ENCODE results near the gene OSBPL8.
"Not testable (repeated sequence)": the region's sequence is repeated elsewhere in the genome, so short reads cannot be mapped to it uniquely, and the experiment has no call there.

The OSBPL8 gene

DNA sequence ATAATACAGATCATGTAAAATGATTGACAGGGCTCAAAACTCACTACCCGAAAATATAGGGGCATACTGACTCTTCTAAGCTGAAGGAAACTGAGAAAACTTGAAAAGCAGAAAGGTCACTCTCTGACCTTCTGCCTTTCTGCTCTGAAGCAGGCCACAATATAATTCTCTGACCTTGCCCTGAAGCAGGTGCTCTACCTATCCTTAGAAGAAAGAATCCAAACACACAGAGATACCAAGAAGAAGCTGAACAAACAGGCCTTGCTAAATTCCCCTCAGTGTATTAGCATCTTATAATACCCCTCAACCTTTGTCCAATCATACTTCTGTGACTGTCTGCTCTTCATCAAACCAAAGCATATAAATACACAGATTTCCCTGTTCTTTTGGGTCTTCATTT lies 150.5 kb downstream of the OSBPL8 start:
- DNase-seq, result no peak

DNA sequence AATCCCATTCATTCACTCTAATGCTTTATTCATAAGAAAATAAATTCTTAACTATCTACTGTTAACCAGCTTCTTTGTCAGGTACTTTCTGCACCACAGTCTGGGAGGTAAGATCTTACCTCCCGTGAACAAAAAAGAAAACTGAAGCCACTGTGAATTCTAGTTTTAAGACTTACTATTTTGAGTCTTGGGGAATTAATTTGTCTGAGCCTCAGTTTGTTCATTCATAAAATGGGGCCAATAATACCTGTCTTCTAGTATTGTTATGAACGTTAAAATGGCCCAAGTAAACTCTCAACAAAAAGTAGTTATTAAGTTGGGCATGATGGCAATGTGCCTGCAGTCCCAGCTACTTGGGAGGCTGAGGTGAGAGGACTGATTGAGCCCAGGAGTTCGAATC lies 151.9 kb downstream of the OSBPL8 start:
- DNase-seq, result no peak

DNA sequence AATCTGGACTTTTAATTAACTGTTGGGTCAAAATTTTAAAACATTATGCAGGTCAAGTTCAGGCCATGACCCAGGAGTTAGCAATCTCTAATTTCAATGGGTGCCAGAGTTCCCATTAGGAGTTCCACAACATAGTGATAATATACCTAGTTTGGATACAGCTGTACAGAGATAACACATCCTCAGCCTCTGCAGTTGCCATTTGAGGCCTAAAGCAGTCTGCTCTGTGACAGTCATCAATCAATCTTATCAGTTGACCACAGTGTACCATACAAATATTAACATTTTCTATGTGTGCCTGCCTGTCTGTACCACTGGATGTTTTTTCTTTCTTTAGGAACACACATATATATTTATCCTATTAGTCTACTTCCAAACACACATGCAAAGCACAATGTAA lies 157.3 kb downstream of the OSBPL8 start:
- DNase-seq, result no peak

DNA sequence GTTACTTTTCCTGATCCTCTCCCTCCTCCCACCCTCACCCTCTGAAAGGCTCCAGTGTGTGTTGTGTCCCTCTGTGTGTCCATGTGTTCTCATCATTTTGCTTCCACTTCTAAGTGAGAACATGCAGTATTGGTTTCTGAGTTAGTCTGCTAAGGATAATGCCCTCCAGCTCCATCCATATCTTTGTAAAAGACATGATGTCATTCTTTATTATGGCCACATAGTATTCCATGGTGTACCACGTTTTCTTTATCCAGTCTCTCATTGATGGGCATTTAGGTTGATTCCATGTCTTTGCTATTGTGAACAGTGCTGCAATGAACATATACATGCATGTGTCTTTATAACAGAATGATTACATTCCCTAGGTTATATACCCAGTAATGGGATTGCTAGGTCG lies 159.4 kb downstream of the OSBPL8 start:
- no peak for DNase-seq

DNA sequence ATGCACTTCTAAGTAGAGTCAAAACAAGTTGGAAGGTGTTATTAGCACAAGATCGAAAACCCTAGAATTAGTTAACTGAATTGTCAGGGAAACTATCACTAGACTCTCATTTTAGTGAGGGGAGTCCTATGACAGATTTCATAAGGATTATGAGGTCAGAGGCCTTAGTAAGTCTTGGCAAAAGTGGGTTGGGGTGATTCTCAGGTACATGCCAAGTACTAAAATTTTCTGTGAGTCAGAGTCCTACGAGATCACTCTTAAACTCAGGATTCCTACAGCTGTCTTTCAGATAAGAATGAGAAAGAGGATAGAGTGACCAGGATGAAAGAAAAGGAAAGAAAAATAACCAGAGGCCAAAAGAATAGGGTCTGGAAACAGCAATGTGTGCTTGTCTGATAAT lies 160.5 kb downstream of the OSBPL8 start:
- no peak for DNase-seq

DNA sequence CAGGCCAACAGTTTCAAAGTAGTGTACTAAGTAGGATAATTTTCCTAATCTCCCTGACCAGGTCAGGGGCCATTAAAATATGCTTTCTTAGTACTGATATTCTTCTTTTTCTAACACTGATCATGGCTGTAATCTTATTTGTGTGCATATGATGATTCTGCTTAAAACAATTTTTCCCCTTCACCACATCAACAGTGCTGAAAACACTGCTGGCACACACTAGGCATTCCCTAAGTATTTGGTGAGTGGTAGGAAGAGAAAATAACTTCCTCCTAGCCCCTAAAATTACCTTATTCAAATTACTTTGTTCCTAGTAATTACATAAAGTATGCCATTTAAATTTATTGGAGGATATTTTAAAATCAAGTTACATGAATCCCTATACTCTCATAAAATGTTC lies 161.5 kb downstream of the OSBPL8 start:
- no peak for DNase-seq

DNA sequence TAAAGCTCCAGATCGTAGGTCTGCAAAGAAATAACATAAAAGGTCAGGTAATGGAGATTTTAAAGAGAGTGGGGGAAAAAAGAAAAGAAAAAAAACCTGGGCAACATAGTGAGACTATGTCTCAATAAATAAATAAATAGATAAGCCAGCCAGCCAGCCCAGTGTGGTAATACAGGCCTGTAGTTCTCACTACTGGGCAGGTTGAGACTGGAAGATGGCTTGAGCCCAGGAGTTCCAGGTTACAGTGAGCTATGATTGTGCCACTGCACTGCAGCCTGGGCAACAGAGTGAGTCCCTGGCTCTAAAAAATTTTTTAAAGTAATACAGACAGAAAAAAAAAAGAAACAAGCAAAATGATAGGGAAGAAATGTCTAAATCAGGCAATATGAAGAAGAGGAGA lies 168.1 kb downstream of the OSBPL8 start:
- no peak for DNase-seq

DNA sequence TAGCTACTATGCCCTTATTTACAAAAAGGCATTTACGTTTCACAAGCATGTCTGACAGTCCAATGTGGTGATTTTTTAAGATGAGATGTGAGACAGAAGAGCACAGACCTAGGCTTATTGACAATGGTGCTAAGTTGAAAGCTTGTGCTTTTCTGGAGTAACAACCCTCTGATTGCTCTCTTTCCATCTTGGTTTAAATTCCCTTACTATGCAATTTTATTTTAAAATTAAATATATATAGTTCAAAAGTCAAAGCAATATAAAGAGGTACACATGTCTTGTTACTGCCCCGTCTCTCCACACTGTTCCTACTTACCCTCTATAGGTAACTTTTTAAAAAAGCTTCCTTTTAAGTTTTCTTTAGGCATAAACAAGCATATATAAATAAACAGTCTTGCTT lies 172.0 kb downstream of the OSBPL8 start:
- no peak for DNase-seq

DNA sequence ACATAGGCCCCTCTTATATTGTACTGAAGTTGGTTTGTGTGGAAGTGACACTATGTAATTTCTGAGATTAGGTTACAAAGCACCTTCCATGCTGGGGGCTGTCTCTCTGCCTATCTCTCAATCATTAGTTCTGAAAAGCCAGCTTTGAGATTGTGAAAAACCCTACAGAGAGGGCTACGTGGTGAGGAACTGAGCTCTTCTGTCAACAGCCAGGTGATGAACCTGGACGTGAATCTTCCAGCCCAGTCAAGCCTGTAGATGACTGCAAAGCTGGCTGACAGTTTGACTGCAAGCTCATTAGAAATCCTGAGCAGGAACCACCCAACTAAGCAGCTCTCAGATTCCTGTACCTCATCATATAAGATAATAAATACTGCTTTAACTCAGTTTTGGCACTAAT lies 175.0 kb downstream of the OSBPL8 start:
- no peak for DNase-seq

DNA sequence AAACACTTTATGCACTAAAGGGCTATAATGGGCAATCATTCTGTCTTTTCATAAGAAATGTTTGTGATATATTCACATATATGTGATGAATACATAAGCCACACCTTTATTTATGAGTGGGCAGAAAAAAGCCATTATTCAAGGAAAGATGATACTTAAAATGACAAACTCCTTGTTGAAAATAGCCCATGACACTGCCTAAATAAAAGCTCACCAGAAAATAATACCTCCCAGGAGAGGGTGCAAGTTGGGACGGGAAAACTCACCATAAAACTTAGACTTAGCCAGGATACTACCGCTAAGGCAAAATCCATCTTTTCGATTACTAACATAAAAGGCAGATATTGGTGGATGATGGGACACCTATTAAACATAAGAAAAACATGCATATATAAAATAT lies 175.6 kb downstream of the OSBPL8 start:
- no peak for DNase-seq

DNA sequence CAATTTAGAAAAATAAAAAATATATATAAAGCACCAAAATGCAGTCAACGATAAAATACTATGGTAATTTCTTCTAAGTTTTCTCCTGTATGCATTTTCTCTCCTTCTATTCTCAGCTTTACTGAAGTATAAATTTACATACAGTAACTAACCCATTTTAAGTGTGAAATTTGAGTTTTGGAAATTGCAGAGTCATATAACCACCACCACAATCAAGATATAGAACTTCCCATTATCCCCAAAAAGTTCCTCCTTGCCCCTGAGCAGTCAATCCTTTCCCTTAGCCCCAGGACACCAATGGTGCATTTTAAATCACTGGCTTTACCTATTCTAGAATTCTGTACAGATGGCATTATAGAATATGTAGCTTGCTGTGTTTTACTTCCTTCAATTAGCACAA lies 180.3 kb downstream of the OSBPL8 start:
- no peak for DNase-seq

DNA sequence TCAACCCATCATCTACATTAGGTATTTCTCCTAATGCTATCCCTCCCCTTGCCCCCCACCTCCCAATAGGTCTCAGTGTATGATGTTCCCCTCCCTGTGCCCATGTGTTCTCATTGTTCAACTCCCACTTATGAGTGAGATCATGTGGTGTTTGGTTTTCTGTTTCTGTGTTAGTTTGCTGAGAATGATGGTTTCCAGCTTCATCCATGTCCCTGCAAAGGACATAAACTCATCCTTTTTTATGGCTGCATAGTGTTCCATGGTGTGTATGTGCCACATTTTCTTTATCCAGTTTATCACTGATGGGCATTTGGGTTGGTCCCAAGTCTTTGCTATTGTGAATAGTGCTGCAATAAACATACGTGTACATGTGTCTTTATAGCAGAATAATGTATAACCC lies 182.7 kb downstream of the OSBPL8 start:
- not testable (repeated sequence) for DNase-seq

DNA sequence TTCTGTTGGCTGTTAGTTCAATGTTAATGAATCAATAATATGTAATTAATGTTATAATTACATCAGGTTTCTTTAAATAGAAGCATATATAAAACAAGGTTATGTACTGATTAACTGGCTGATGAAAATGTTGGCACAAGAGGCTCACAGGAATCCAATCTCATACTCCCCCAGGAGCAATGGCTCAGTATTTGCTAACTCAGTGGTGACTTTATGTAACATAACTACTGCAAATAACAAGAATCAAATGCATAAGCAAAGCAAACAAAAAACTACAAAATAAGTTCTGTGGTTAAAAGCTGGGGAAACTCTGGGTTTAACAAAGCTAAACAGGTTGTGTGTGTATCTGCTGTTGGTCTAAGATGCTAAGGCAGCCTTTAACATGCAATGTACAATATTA lies 183.6 kb downstream of the OSBPL8 start:
- no peak for DNase-seq

DNA sequence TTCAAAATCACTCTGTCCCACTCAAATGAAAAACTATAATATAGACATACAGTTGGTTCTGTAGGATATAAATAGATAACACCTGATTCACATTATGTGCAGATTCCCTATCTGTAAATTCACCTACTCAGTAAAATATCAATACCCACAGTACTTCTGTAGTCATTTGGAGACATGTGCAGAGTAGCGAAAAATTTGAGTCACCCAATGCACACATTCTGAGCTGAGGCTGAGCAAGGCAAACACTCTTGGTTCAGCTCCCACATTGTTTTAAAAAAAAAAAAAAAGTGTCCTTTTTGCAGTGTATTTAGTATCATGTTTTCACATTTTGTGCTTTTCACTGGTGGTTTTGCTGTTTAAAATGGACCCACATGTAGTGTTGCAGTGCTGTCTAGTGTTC lies 184.1 kb downstream of the OSBPL8 start:
- DNase-seq, result no peak

DNA sequence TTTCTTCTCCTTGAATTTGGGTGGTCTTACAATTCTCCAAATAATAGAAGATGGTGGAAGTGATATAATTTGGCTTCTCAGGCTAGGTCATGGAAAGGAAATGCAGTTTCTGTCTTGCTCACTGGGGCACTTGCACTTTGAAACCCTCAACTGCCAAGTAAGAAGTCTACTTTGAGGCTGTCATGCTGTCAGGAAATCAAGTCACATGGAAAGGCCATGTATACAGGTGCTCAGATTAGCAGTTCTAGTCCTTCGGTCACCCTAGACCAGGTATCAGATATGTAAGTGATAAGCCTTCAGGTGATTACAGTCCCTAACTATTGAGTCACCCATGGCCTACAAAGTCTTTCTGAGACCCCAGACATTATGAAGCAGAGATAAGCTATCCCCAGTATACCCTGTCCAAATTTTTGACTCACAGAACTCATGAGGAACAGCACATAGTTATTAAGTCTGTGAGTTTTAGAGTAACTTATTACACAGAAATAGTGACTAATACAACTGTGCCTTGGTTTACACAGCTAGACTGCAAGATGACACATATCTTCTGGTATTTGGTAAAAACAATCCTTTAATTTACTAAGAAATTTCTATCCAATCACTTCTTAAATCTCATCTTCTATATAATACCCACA lies 185.1 kb downstream of the OSBPL8 start:
- no peak for DNase-seq

DNA sequence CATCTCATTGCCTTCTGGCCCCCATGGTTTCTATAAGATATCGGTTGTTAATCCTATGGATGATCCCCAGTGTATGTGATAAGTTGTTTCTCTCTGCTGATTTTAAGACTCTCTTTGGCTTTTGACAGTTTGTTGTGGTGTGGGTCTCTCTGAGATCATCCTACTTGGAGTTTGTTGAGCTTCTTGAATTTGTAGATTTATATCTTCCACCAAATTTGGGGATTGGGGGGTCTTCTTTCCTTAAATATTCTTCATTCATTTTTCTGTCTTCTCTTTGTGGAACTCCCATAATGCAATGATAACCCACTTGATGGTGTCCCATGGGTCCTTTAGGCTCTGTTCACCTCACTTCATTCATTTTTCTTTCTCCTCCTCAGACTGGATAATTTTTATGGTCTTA lies 191.3 kb downstream of the OSBPL8 start:
- DNase-seq, result no peak

DNA sequence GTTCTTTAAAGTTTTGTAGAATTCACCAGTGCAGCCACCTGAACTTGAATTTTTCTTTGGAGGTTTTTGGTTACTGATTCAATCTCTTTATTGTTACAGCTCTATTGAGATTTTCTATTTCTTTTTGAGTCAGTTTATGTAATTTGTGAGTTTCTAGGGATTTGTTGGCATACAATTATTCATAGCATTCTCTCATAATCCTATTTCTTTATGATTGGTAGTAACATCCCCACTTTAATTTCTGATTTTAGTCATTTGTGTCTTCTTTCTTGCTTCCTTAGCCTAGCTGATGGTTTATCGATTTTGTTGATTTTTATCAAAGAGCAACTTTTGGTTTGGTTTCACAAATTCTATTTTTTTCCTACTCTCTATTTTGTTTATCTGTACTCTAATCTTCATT lies 193.4 kb downstream of the OSBPL8 start:
- DNase-seq, result no peak

DNA sequence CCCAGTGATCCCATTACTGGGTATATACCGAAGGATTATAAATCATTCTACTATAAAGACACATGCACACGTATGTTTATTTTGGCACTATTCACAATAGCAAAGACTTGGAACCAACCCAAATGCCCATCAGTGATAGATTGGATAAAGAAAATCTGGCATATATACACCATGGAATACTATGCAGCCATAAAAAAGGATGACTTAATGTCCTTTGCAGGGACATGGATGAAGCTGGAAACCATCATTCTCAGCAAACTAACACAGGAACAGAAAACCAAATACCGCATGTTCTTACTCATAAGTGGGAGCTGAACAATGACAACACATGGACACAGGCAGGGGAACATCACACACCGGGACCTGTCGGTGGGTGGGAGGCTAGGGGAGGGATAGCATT lies 195.4 kb downstream of the OSBPL8 start:
- not testable (repeated sequence) for DNase-seq

DNA sequence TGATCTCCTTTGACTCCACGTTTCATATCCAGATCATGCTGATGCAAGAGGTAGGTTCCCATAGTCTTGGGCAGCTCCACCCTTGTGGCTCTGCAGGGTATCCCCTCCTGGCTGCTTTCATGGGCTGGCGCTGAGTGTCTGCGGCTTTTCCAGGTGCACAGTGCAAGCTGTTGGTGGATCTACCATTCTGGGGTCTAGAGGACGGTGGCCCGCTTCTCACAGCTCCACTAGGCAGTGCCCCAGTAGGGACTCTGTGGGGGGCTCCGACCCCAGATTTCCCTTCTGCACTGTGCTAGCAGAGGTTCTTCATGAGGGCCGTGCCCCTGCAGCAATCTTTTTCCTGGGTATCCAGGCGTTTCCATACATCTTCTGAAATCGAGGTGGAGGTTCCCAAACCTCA lies 199.3 kb downstream of the OSBPL8 start:
- no peak for DNase-seq

DNA sequence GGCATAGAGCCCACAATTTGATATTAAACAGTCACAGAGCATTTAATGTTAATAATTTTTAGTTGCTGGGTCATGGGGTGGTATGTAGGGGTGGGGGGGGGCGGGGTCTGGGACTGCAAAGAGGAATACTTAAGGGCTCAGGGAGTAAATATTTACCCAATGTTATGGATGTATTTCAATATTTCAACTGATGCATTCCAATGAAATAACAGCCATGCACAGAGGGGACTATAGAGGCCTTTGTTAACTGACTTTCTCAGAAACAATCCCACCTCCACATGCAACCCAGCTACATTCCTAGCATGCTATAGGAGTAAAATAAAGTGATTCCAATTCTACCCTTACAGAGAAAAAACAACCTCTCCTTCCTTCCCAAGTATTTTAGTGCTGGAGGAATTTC lies 203.5 kb downstream of the OSBPL8 start:
- no peak for DNase-seq

DNA sequence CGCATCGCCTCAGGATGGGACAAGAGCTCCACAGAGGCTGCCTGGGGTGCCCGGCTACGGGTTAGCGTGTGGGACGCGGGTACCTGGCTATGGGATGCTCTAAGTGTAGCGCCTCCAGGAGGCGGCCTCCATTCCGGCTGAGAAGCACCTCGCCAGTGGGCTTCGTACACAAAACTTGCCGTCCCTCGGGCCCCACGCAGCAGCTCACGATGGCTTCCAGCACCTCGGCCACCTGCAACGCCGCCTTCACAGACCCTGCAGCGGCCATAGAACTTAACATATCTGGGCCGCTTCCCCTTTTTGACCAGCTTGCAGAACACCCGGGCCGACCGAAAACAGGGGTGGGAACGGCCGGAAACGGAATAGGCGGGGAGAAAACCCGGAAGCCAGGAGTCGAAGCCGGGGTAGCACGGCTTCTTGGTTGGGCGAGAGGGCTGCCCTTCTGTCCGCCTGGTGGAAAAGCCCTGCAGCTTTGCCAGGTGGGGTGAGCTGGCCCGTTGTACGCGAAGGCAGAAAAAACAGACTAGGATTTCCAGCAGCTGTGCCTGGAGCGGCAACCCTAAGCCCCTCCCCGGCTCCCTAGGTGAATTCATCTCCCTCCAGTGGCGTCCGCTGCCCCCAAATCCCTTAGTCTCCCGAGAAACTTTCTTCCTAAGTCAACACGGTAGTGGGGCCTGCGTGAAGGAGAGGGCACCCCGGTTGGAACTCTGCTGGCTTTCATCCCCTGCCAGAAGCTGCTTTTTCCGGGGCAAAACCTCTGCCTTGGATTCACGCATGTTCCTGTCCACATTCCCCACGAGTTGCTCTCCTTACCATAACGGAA lies 211.3 kb downstream of the OSBPL8 start, which contains the start of gene BBS10:
Gene BBS10, minus strand, starts transcription at position 337 of the 823 bp plus-strand sequence. Its CDS starts 57 bp downstream, at position 280.
- peak; percentile 83 for DNase-seq

DNA sequence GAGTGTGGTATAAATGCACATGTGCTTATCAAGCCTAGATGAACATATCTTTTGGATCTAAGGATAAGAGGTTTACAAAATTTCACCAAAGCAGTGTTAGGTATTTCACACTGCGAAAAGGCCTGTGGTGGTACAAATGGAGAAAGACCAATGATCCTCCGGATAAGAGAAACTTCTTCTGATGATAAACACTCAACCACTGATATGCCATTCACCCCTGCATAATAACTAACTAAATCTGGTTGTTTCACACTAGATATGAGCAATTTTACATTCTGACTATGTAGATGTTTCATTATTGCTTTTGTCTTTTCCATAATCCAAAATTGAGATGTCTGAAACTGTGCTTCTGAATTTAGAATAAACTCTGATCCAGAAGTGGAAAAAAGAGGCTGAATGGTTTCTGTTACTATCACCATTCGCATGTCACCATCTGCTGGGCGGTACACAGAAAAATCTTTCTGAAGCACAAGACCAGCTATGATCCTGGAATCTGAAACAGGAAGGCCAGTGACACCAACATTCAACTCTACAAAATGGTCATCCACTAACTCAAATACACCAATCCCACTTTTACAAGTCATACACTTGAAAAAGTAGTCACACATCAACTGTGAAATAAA lies 212.7 kb downstream of the OSBPL8 start:
- DNase-seq, result no peak

DNA sequence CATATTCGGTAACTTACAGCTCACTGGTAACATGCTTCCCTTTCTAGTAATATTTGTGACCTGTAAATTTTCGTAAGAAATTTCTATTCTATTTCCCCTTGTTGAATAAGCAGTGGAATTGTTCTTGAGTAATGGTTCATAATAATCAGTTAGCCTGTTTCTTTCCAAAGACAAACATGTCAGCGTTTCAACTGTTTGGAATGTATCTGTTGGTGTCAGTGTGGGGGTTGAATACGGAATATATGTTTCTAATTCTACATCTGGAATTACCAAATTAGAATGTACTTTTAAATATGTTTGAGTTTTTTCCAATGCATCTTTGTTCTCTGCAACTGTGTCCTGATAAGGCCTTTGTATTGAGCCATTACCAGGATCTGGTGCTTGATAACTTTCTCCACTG lies 213.3 kb downstream of the OSBPL8 start:
- DNase-seq, result no peak

DNA sequence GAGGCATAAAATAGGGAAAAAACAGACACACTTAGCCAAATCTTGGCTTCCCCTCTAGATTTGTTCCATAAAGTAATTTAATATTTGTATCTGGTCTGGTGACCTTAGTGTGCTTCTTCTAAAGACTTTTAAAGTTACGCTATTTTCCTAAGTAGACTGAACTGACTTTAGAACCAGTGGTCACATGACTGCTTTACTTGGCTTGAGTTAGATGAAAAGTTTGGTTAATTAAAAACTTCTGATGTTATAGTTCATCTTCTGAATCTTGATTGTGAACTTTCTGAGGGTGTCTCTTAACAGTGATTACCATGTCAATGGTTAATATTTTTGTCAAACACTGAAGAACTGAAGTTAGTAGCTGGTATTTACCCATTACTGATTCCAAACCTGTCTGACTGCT lies 214.0 kb downstream of the OSBPL8 start:
- DNase-seq, result no peak

Measured in activated T-cell treated with anti-CD3 and anti-CD28 coated beads, Interleukin-2, amount 50 U/mL, for 1 hour (primary cell).